Lower leg skin (tissue), 4 donors: ENCODE results near the gene SNX5. TPM values are rescaled to one million over a fixed set of nuclear protein-coding genes. Genes with fewer than 3 reads are reported as not detected.

Experiments
- DNase-seq, 2 donors: peaks; one replicate each; pipeline ENCODE4 v3.0.0-alpha.2; 2019; ENCODE audit warnings: low spot score in 2 of 2
- H3K4me3 ChIP-seq: fragments of 200-600 bp; sonication (generic); 2 replicates; pipeline ENCODE4 v1.5.1; 2017; ENCODE audit warnings: mild to moderate bottlenecking, low read depth; ENCODE audit not compliant: poor library complexity, severe bottlenecking
- CTCF ChIP-seq, 3 donors: fragments of 450-650 bp; IDR thresholded peaks; one replicate each; pipeline ENCODE4 v1.5.1; 2016; ENCODE audit warnings: antibody characterized with exemption in 3 of 3, mild to moderate bottlenecking in 3 of 3, moderate library complexity in 2 of 3
- POLR2A ChIP-seq, 2 donors: fragments of 450-650 bp; IDR thresholded peaks; one replicate each; pipeline ENCODE4 v1.6.1; 2016 to 2017; ENCODE audit warnings: antibody characterized with exemption in 2 of 2, mild to moderate bottlenecking in 1 of 2, moderate library complexity in 1 of 2
- WGBS, 2 donors: methylation state at CpG; one replicate each; pipeline ENCODE4 v1.1.5; 2018; 5-methylcytosine and 5-hydroxymethylcytosine counted together
- intact Hi-C: fragments of 100-400 bp; cut with DNase I; formaldehyde crosslinking; loops from one replicate; pipeline ENCODE4 v1.15.0; 2023; ENCODE audit warnings: low total_unique reads
- total RNA-seq, 4 donors: library from RNA; depleted of rRNA; stranded (reverse); fragments of >200 nt; gene quantifications; one replicate each; pipeline ENCODE4 v1.1.0, GENCODE V29; 2016

SNX5 gene
- total RNA-seq, 4 donors from 2014 or later: 44.6 to 70.7 (median 66.0) TPM

DNA sequence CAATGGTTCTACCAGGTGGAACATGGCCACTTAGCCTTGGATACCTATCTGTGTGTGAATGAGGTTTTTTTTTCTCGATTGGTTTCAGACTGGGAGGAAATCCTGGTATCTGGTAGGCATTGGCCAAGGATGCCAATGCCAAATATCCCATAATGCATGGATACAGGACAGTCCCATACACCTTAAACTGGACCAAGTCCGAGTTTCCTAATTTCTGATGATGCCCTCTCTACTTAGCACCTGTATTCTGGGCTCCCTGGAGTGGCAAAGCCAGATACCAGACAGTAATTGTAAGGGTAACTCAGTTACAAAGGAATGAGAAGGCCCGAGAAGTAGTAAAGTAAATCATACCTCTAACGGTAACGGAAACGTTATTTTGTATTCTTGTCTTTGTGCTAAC is 17.9 kb downstream of the SNX5 start:
- TF ChIP-seq CTCF (IDR thresholded peaks at IDR 0.05): no peak
- no peak for TF ChIP-seq POLR2A (IDR thresholded peaks at IDR 0.05)
- no peak overlapping the region for H3K4me3 ChIP-seq
- intact Hi-C loops: no loop called here
- WGBS, 2 donors: 79 to 93% methylated on average over 6 of the region's 6 CpGs
- DNase-seq: no peak

GRCh38 chr20:17949899-17950298 is 18.7 kb downstream of the SNX5 start:
- WGBS, 2 donors: 97% methylated on average over 4 of the region's 4 CpGs

DNA sequence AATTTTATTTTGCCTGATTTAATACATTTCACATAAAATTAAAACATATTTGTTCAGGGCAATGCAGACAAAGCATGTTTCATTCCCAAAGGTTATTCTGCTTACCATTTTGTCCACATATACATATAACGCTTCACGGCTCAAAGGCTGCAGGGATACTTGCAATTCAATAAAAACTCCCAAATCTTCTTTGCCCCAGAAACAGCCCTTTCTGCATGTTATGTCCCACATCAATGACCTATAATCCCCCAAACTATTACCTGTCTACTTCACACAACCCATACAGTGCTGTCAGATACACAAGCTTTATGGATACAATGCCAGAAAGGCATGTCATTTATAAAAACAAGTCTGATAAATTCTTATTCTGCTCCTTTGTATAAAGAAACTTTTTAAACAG is 20.2 kb downstream of the SNX5 start:
- no peak overlapping the region for H3K4me3 ChIP-seq
- TF ChIP-seq CTCF (IDR thresholded peaks at IDR 0.05) (no peak), POLR2A (IDR thresholded peaks at IDR 0.05) (no peak)
- WGBS, 2 donors: 94 to 95% methylated on average over 2 of the region's 2 CpGs
- no peak for DNase-seq
- intact Hi-C loops: no loop called here

More at GRCh38 chr20:17949899-17950298, 18.7 kb downstream of the SNX5 start:
- intact Hi-C loops: no loop called here
- no peak for TF ChIP-seq POLR2A (IDR thresholded peaks at IDR 0.05)
- no peak overlapping the region for H3K4me3 ChIP-seq
- no peak for DNase-seq

DNA sequence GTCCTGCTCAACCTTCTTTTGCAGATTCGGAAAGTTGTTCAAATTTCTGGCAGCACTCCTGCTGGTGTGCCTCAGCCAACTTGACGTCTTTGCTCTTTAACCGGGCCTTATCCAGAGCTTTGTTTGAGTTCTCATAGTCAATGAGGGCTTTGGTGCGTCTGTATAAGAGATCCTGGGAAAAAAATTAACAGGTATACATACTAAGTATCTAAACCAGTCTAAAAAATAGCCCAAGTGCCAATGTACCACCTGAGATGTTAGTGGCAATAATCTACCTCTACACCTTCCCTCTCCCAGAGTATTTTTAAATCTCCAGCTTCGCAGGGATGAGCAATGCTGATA is 21.1 kb downstream of the SNX5 start:
- 71 to 82% methylated on average over 5 of the region's 5 CpGs for WGBS, 2 donors
- TF ChIP-seq POLR2A (IDR thresholded peaks at IDR 0.05): no peak
- no peak for TF ChIP-seq CTCF (IDR thresholded peaks at IDR 0.05)
- intact Hi-C loops: no loop called here
- H3K4me3 ChIP-seq: no peak overlapping the region
- no peak for DNase-seq

- DNase-seq: no peak
- 77 to 78% methylated on average over 6 of the region's 6 CpGs for WGBS, 2 donors
- TF ChIP-seq POLR2A (IDR thresholded peaks at IDR 0.05) (no peak), CTCF (IDR thresholded peaks at IDR 0.05) (no peak)
- no peak overlapping the region for H3K4me3 ChIP-seq
- intact Hi-C loops: no loop called here
Observed at GRCh38 chr20:17946572-17947473, 21.8 kb downstream of the SNX5 start.

DNA sequence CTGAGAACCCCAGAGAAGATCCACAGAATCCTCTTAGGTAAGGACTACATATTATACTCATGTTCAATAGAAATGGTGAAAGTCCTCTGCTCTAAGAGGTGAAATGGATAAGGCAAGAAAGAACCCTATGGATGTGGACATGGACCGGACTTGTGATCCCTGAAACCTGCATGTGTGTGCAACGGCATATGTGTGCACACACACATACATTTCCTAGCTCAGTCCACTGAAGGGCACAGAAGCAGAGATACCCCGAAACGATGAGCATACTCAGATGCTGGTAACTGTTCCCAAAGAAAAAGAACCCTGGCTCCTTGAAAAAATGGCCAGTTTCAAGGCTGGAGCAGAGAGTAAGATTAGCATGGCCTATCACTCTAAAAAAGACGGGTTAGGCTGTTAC is 22.6 kb downstream of the SNX5 start:
- intact Hi-C loops: no loop called here
- 92% methylated on average over 5 of the region's 5 CpGs for WGBS, 2 donors
- no peak for DNase-seq
- no peak overlapping the region for H3K4me3 ChIP-seq
- TF ChIP-seq CTCF (IDR thresholded peaks at IDR 0.05) (no peak), POLR2A (IDR thresholded peaks at IDR 0.05) (no peak)
